ENCODE measurements around the gene CCN6. TPM values are rescaled to one million over a fixed set of nuclear protein-coding genes. Genes with fewer than 3 reads are reported as not detected.

Gene CCN6
- total RNA-seq, 1 experiment from 2014 or later, result not detected

GRCh38 chr6:112087136-112087911 is 33.4 kb downstream of the CCN6 start, which contains the start of the genes FAM229B and TUBE1:
TSS of gene FAM229B (plus strand) at chr6:112087591. CDS start at chr6:112099284, 11,693 bp downstream.
TSS of gene TUBE1 (minus strand) at chr6:112087482. CDS start at chr6:112087434, 48 bp downstream.
- Histone ChIP-seq H3K36me3 (ENCODE audit: control insufficient read depth in 1 of 2, insufficient read depth in 2 of 2, low read length in 2 of 2) (peaks cover 3 to 6% of the 10 kb centered on the region in 2 experiments; a peak in 2 of 4 replicates), H2AFZ (ENCODE audit: low read depth, low read length, poor library complexity, severe bottlenecking) (peak within 1 kb of the TSS; percentile 97), H3K9me2 (ENCODE audit: insufficient read depth) (no peaks in the 10 kb centered on the region), H3K4me2 (ENCODE audit: low read length) (peak within 1 kb of the TSS; percentile 79), H4K20me1 (ENCODE audit: insufficient read depth) (no peaks in the 10 kb centered on the region), H3K4me3 (replicated peaks in 1 of 2; ENCODE audit: low read depth in 1 of 2, low read length in 2 of 2) (peak within 1 kb of the TSS; percentile 78 to 95), H3K9me3 (ENCODE audit: control insufficient read depth in 1 of 2, insufficient read depth in 1 of 2, low read depth in 1 of 2, low read length in 2 of 2) (no peaks in the 10 kb centered on the region), H3K4me1 (ENCODE audit: control insufficient read depth in 1 of 2, insufficient read depth in 2 of 2, low read length in 2 of 2) (peaks cover 2 to 9% of the 10 kb centered on the region in 2 experiments; a peak in 3 of 4 replicates), H3K27ac (ENCODE audit: low read depth, low read length) (peak within 1 kb of the TSS; percentile 53), H3K27me3 (ENCODE audit: insufficient read depth, low read length) (no peaks in the 10 kb centered on the region), H3K79me2 (ENCODE audit: insufficient read depth, low read length) (no peaks in the 10 kb centered on the region; the same call in none of the 2 replicates), H3K9ac (ENCODE audit: low read length) (peak within 1 kb of the TSS; percentile 70)
- ATAC-seq, result peak; percentile 92
- intact Hi-C loops (cut with micrococcal nuclease), result no loop called here
- BruUV-seq (replicated peaks), result no TSS peak
- ChIA-PET RAD21 (ENCODE audit: low non-redundant PET in 1 of 2, low total read pairs in 2 of 2, uncharacterized antibody in 2 of 2, unreplicated experiment in 2 of 2) (interaction anchor here in 1 of 2 experiments (0.6 to 1.1 kb wide), 3 partner anchors 76 to 252 kb away, joined by 3 to 4 read pairs (median 3); no protein-coding TSS in a partner anchor), POLR2A (interaction anchor here (0.6 to 1.0 kb wide), 3 partner anchors 10 to 26 kb away, joined by 3 read pairs; no protein-coding TSS in a partner anchor), CTCF (interaction anchor here (0.7 to 2.2 kb wide), 4 partner anchors 16 to 377 kb away, joined by 3 to 10 read pairs (median 4); no protein-coding TSS in a partner anchor)
- peak; percentile 93 for DNase-seq (ENCODE audit: low read depth, low spot score)
- no peak for TF ChIP-seq ZNF274 (IDR thresholded peaks at IDR 0.05; ENCODE audit: low read depth, low read length)
- TF ChIP-seq EZH2 (IDR thresholded peaks at IDR 0.05), result no peak
- no peak for TF ChIP-seq ZFX (IDR thresholded peaks at IDR 0.05)
- no peak for TF ChIP-seq RAD21 (IDR thresholded peaks at IDR 0.05; ENCODE audit: low read depth)
- TF ChIP-seq REST (IDR thresholded peaks at IDR 0.05; ENCODE audit: low read depth), result no peak
- no peak for TF ChIP-seq CEBPB (IDR thresholded peaks at IDR 0.05; ENCODE audit: low read depth)
- no peak for TF ChIP-seq ELF1 (IDR thresholded peaks at IDR 0.05; ENCODE audit: borderline replicate concordance, low read depth)
- peak; percentile 77 for TF ChIP-seq MAX (IDR thresholded peaks at IDR 0.05)
- no peak for TF ChIP-seq ZBTB33 (IDR thresholded peaks at IDR 0.05; ENCODE audit: extremely low read depth, insufficient replicate concordance, low read length)
- peak; percentile 88 for TF ChIP-seq POLR2A (IDR thresholded peaks at IDR 0.05; ENCODE audit: borderline replicate concordance, extremely low read depth, insufficient read depth, insufficient read length)
- no peak for TF ChIP-seq JUND (IDR thresholded peaks at IDR 0.05)
- TF ChIP-seq TCF7L2 (IDR thresholded peaks at IDR 0.05; ENCODE audit: borderline replicate concordance, extremely low read depth, insufficient read depth, insufficient read length), result peak; percentile 52
- TF ChIP-seq YY1 (IDR thresholded peaks at IDR 0.05; ENCODE audit: extremely low read depth, insufficient replicate concordance, low read depth, low read length), result no peak
- no peak for TF ChIP-seq EZH2phosphoT487 (IDR thresholded peaks at IDR 0.05; ENCODE audit: borderline replicate concordance)
- TF ChIP-seq CBX3 (IDR thresholded peaks at IDR 0.05; ENCODE audit: low read depth), result no peak; the same call in 1 of the 2 replicates
- TF ChIP-seq CTCF (IDR thresholded peaks at IDR 0.05 in 2 of 3, conservative IDR thresholded peaks at IDR 0.05 in 1 of 3; ENCODE audit: borderline replicate concordance in 1 of 3, insufficient read depth in 1 of 3, low read depth in 2 of 3, low read length in 2 of 3), result no peak
- TF ChIP-seq POLR2AphosphoS5 (IDR thresholded peaks at IDR 0.05; ENCODE audit: low read depth, low read length), result peak; percentile 99
- no peak for TF ChIP-seq FOSL1 (IDR thresholded peaks at IDR 0.05; ENCODE audit: low read depth)

All from HCT116 (cell line).